Mesodermal cell (in vitro differentiated cells): ENCODE results near the gene ARHGEF25.
"Not testable (repeated sequence)": the region's sequence is repeated elsewhere in the genome, so short reads cannot be mapped to it uniquely, and the experiment has no call there.

Experiments
- H3K27ac ChIP-seq: 2 replicates; pipeline ENCODE4 v1.7.0; 2013; ENCODE audit warnings: mild to moderate bottlenecking, low read depth, low read length, moderate library complexity; ENCODE audit not compliant: severe bottlenecking
- H3K36me3 ChIP-seq: 2 replicates; pipeline ENCODE4 v1.7.1; 2013; ENCODE audit warnings: mild to moderate bottlenecking, low read length, moderate library complexity; ENCODE audit not compliant: control insufficient read depth, insufficient read depth
- H3K4me1 ChIP-seq: one replicate; pipeline ENCODE4 v1.7.1; 2013; ENCODE audit warnings: mild to moderate bottlenecking, low read length; ENCODE audit not compliant: insufficient read depth, control insufficient read depth, poor library complexity, severe bottlenecking
- H3K4me3 ChIP-seq: 2 replicates; pipeline ENCODE4 v1.7.0; 2013; ENCODE audit warnings: low read length, control low read depth, mild to moderate bottlenecking; ENCODE audit not compliant: insufficient read depth, poor library complexity, severe bottlenecking; ENCODE audit errors: extremely low read depth
- H3K9me3 ChIP-seq: 2 replicates; pipeline ENCODE4 v1.7.1; 2013; ENCODE audit warnings: mild to moderate bottlenecking, low read length, moderate library complexity; ENCODE audit not compliant: control insufficient read depth
- WGBS, 2 experiments: methylation state at CpG; one replicate each; pipeline ENCODE4 v1.1.5; 2013; ENCODE audit warnings: missing lambda C conversion rate in 2 of 2; ENCODE audit not compliant: insufficient coverage in 2 of 2; 5-methylcytosine and 5-hydroxymethylcytosine counted together

Gene ARHGEF25

GRCh38 chr12:57617942-57618341, 6.7 kb downstream of the ARHGEF25 start:
- Histone ChIP-seq H3K27ac (no peak overlapping the region), H3K4me3 (no peak overlapping the region), H3K36me3 (peaks cover 27% of the 10 kb centered on the region), H3K4me1 (no peaks in the 10 kb centered on the region), H3K9me3 (no peaks in the 10 kb centered on the region)
- 74 to 75% methylated on average over 6 to 8 of the region's 11 CpGs for WGBS, 2 experiments

- not testable (repeated sequence) for H3K4me3 ChIP-seq, H3K27ac ChIP-seq, H3K4me1 ChIP-seq, H3K9me3 ChIP-seq
- WGBS, 2 experiments, result 81 to 84% methylated on average over 3 to 6 of the region's 6 CpGs
- H3K36me3 ChIP-seq, result peaks cover 27% of the 10 kb centered on the region
Measured at GRCh38 chr12:57618431-57618830, 7.2 kb downstream of the ARHGEF25 start.

DNA sequence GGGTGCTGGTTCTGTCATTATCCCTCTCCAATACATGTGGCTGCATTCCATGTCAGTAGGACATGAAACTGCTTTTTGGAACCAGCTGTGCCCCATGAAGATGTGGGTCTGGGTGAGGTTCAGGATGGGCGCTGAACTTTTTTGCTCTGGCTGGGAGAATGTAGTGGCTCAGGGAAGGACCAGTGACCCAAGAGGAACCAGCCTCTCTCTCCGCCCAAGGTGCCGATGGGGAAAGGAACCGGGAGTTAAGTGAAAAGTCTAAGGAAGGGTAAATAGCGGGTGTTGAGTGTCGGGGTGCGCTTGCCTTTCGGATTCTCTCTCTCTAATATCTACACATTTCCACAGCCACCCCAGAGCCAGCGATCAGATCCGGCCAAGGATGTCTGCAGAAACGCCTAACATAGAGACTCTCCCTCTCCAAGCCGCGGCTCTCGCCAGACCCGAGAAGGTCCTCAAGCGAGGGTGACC, 7.8 kb downstream of the ARHGEF25 start:
- no peaks in the 10 kb centered on the region for H3K9me3 ChIP-seq
- no peak overlapping the region for H3K27ac ChIP-seq
- no peaks in the 10 kb centered on the region for H3K4me1 ChIP-seq
- H3K36me3 ChIP-seq, result peaks cover 25% of the 10 kb centered on the region
- WGBS, 2 experiments, result 24 to 38% methylated on average over 7 to 9 of the region's 16 CpGs
- H3K4me3 ChIP-seq, result no peak overlapping the region

- no peaks in the 10 kb centered on the region for H3K9me3 ChIP-seq
- no peaks in the 10 kb centered on the region for H3K4me1 ChIP-seq
- WGBS, 2 experiments, result 13% methylated on average over 40 to 42 of the region's 46 CpGs
- peaks cover 21% of the 10 kb centered on the region for H3K36me3 ChIP-seq
- H3K4me3 ChIP-seq, result no peak overlapping the region
- H3K27ac ChIP-seq, result no peak overlapping the region
Measured at GRCh38 chr12:57619434-57620244, 8.4 kb downstream of the ARHGEF25 start.

DNA sequence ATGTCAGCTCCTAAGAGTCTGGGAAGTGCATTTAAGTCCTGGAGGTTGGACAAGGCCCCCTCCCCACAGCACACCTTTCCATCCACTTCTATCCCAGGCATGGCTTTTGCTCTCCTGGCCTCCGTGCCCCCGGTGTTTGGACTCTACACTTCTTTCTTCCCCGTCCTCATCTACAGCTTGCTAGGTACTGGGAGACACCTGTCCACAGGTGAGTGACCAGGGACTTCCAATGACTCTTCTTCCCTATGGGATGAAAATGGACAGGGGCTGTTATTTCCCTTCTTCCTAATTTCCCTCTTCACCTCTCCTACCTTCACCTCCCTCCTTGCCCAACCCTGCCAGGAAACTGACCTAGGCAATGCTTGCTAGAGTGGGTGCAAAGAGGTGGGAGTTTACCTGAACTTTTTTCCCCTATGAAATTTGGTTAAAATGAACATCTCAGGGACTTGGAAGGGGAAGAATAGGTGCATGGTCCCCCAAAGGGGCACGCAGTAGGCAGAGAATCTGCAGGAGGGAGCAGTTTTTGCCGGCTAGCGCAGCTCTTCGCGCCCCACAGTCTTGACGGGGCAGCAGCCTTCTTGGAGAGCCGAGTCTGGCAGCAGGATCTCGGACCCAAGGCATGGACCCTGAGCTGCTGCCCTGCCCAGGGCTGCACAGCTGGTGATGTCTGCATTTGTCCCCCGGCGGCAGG, 9.2 kb downstream of the ARHGEF25 start:
- H3K36me3 ChIP-seq, result peaks cover 18% of the 10 kb centered on the region
- WGBS, 2 experiments, result 15 to 19% methylated on average over 11 to 13 of the region's 13 CpGs
- no peaks in the 10 kb centered on the region for H3K4me1 ChIP-seq
- no peaks in the 10 kb centered on the region for H3K9me3 ChIP-seq
- H3K27ac ChIP-seq, result no peak overlapping the region
- no peak overlapping the region for H3K4me3 ChIP-seq

DNA sequence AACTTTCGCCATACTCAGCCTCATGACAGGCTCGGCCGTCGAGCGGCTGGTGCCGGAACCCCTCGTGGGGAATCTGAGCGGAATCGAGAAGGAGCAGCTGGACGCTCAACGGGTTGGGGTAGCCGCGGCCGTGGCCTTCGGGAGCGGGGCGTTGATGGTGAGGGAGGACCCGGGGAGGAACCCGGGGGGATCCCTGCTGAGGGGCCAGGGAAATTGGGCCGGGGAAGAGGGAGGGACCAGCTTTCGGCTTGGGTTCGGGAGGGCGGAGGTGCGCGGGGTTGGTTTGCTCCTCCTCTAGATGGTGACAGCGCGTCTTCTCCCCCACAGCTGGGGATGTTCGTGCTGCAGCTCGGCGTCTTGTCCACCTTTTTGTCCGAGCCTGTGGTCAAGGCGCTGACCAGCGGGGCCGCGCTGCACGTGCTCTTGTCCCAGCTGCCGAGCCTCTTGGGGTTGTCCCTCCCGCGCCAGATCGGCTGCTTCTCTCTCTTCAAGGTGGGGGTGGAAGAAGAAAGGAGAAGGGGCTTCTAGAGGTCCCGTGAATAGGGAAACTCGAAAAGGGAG, 9.8 kb downstream of the ARHGEF25 start:
- H3K4me1 ChIP-seq, result no peaks in the 10 kb centered on the region
- no peaks in the 10 kb centered on the region for H3K9me3 ChIP-seq
- peak overlapping the region; percentile 5 for H3K4me3 ChIP-seq
- no peak overlapping the region for H3K27ac ChIP-seq
- 3% methylated on average over 33 to 34 of the region's 42 CpGs for WGBS, 2 experiments
- peaks cover 13% of the 10 kb centered on the region for H3K36me3 ChIP-seq

GRCh38 chr12:57621497-57622292, 10.5 kb downstream of the ARHGEF25 start:
- 3 to 5% methylated on average over 24 to 47 of the region's 49 CpGs for WGBS, 2 experiments
- no peak overlapping the region for H3K27ac ChIP-seq

DNA sequence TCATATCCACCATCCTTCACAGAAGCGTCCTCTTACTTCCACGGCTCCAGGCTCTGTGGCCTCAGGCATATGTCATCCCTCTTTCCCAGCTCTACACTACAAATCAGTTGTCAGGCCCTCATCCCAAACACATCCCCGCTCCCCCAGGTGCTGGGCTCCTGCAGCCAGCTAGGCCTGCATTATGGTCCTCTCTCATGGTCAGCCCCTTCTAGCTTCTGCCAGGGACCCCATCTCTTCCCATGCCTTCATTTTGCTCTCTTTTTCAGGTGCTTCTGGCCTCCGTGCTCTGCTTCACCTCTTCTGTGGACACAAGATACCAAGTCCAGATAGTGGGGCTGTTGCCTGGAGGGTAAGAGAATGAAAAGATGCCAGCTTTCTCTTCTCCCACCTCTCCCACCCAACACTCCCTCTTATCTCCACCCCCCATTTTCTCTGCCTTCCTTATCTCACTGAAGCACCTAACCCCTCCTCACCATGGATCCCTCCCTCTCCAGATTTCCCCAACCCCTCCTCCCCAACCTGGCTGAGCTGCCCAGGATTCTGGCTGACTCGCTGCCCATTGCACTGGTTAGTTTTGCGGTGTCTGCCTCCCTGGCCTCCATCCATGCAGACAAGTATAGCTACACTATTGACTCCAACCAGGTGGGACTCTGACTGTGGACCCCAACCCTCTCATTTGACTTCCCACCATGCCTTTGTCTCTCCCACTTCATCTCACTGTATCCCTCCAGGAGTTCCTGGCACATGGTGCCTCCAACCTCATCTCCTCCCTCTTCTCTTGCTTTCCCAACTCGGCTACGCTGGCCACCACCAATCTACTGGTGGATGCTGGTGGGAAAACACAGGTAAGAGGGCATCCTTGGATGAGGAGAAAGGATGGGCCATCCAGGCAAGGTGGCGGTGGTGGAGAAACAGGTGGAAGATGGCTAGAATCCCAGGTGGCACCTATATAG, 11.3 kb downstream of the ARHGEF25 start:
- Histone ChIP-seq H3K4me1 (no peaks in the 10 kb centered on the region), H3K9me3 (no peaks in the 10 kb centered on the region), H3K4me3 (no peak overlapping the region), H3K36me3 (peaks cover under 1% of the 10 kb centered on the region), H3K27ac (no peak overlapping the region)
- 81 to 90% methylated on average over 6 to 7 of the region's 9 CpGs for WGBS, 2 experiments

More at GRCh38 chr12:57621497-57622292, 10.5 kb downstream of the ARHGEF25 start:
- Histone ChIP-seq H3K9me3 (no peaks in the 10 kb centered on the region), H3K4me3 (peak overlapping the region; percentile 8), H3K4me1 (no peaks in the 10 kb centered on the region), H3K36me3 (peaks cover 7% of the 10 kb centered on the region)

DNA sequence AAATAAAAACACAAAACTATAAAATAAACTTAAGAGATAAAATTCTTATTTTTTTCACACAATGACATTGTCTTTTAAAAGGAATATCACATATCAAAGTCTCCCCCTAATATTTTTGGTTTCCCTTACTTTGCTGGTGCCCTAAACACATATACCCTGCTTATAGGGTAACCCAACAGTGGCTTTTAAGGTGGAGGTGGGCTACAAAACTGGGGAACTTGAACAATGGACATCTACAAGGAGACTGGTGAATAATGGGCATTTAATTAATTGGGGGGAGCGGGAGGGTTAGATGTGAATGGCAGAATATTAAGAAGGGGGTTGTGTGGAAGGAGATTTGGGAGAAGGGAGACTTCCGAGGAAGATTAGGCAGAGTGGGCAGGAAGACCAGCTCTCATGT, 12.2 kb downstream of the ARHGEF25 start:
- H3K4me3 ChIP-seq, result no peak overlapping the region
- WGBS, 2 experiments, result 75 to 83% methylated on average over 1 to 2 of the region's 2 CpGs
- H3K36me3 ChIP-seq, result no peaks in the 10 kb centered on the region
- no peaks in the 10 kb centered on the region for H3K4me1 ChIP-seq
- H3K9me3 ChIP-seq, result no peaks in the 10 kb centered on the region
- H3K27ac ChIP-seq, result no peak overlapping the region
